GM20431 (cell line): ENCODE data around the gene CELSR1.

Experiments used
- in situ Hi-C: fragments of 300-500 bp; cut with MseI, MboI; formaldehyde crosslinking; loops from one replicate; pipeline ENCODE4 v1.15.0; 2020; ENCODE audit warnings: low sequenced_read_pairs; ENCODE audit not compliant: unreplicated experiment

The CELSR1 gene

GRCh38 chr22:46465793-46466192 is 71.6 kb downstream of the CELSR1 start:
- in situ Hi-C loops = no loop called here

- in situ Hi-C loops = no loop called here
Measured at GRCh38 chr22:46465345-46465720, 72.1 kb downstream of the CELSR1 start.

- in situ Hi-C loops = no loop called here
Measured at GRCh38 chr22:46464701-46465344, 72.6 kb downstream of the CELSR1 start.

GRCh38 chr22:46464296-46464695 is 73.1 kb downstream of the CELSR1 start:
- in situ Hi-C loops = no loop called here

GRCh38 chr22:46463435-46464227 is 73.8 kb downstream of the CELSR1 start:
- in situ Hi-C loops = no loop called here

GRCh38 chr22:46462726-46463371 is 74.6 kb downstream of the CELSR1 start:
- in situ Hi-C loops = no loop called here

- in situ Hi-C loops = no loop called here
Measured at GRCh38 chr22:46461566-46462180, 75.7 kb downstream of the CELSR1 start.

- in situ Hi-C loops = no loop called here
Measured at GRCh38 chr22:46460857-46461256, 76.6 kb downstream of the CELSR1 start.

GRCh38 chr22:46459347-46460065 is 77.9 kb downstream of the CELSR1 start:
- in situ Hi-C loops = no loop called here

- in situ Hi-C loops = no loop called here
Measured at GRCh38 chr22:46458525-46458924, 78.9 kb downstream of the CELSR1 start.

GRCh38 chr22:46457502-46458488 is 79.6 kb downstream of the CELSR1 start:
- in situ Hi-C loops = no loop called here

GRCh38 chr22:46456818-46457163 is 80.6 kb downstream of the CELSR1 start:
- in situ Hi-C loops = no loop called here

- in situ Hi-C loops = no loop called here
Measured at GRCh38 chr22:46455446-46455845, 82.0 kb downstream of the CELSR1 start.

GRCh38 chr22:46454504-46455269 is 82.7 kb downstream of the CELSR1 start:
- in situ Hi-C loops = no loop called here

GRCh38 chr22:46453829-46454503 is 83.5 kb downstream of the CELSR1 start:
- in situ Hi-C loops = no loop called here

GRCh38 chr22:46453006-46453828 is 84.2 kb downstream of the CELSR1 start:
- in situ Hi-C loops = no loop called here
